Caco-2 (cell line): ENCODE results near the gene CLIC4. TPM values are rescaled to one million over a fixed set of nuclear protein-coding genes. Genes with fewer than 3 reads are reported as not detected.

Source experiments
- BruUV-seq: library from RNA; stranded (reverse); fragments of 400-500 nt; replicated peaks from 2 replicates; lab custom pipeline; 2021; lab: Mats Ljungman, UMichigan
- CTCF ChIA-PET: fragments of 300-600 bp; sonication (Branson Sonifier 250); formaldehyde crosslinking; loops from one replicate; lab custom pipeline; 2022; ENCODE audit warnings: antibody characterized with exemption; lab: Charles Lee
- POLR2A ChIA-PET: fragments of 300-600 bp; sonication (Branson Sonifier 250); formaldehyde crosslinking; loops from one replicate; lab custom pipeline; 2022; ENCODE audit warnings: antibody characterized with exemption; lab: Charles Lee
- DNase-seq, 2 experiments: peaks; one replicate each; pipeline versions ENCODE4 v3.0.0 to v3.0.0-alpha.2; 2020 to 2022
- H3K27me3 ChIP-seq: replicated peaks from 2 replicates; pipeline ENCODE4 v1.6.0; 2011; ENCODE audit warnings: low read length; ENCODE audit not compliant: control insufficient read depth, insufficient read depth
- H3K36me3 ChIP-seq: 2 replicates; pipeline ENCODE4 v1.5.1; 2011; ENCODE audit warnings: low read length; ENCODE audit not compliant: control insufficient read depth, insufficient read depth
- H3K4me1 ChIP-seq: fragments of 250-450 bp; sonication (Bioruptor Pico); 2 replicates; pipeline ENCODE4 v1.5.1; 2020; ENCODE audit warnings: mild to moderate bottlenecking
- H3K4me3 ChIP-seq: 2 replicates; pipeline ENCODE4 v1.5.1; 2011; ENCODE audit warnings: low read depth, mild to moderate bottlenecking, control low read depth, low read length
- H3K9me3 ChIP-seq: fragments of 250-450 bp; sonication (Bioruptor Pico); 2 replicates; pipeline ENCODE4 v1.5.1; 2020; ENCODE audit warnings: mild to moderate bottlenecking, moderate library complexity
- H3K27ac Mint-ChIP-seq: one replicate; pipeline ENCODE4 v1.8.0; 2022; ENCODE audit warnings: mixed read lengths; ENCODE audit not compliant: unreplicated experiment
- H3K27me3 Mint-ChIP-seq: one replicate; pipeline ENCODE4 v1.8.0; 2022; ENCODE audit warnings: mixed read lengths; ENCODE audit not compliant: insufficient read depth, unreplicated experiment
- H3K36me3 Mint-ChIP-seq: one replicate; pipeline ENCODE4 v1.8.0; 2022; ENCODE audit warnings: mild to moderate bottlenecking, mixed read lengths; ENCODE audit not compliant: insufficient read depth, unreplicated experiment
- H3K4me1 Mint-ChIP-seq: one replicate; pipeline ENCODE4 v1.8.0; 2022; ENCODE audit warnings: low read depth, mixed read lengths; ENCODE audit not compliant: unreplicated experiment
- H3K4me3 Mint-ChIP-seq: one replicate; pipeline ENCODE4 v1.8.0; 2022; ENCODE audit warnings: mild to moderate bottlenecking, moderate library complexity, mixed read lengths; ENCODE audit not compliant: unreplicated experiment
- H3K9me3 Mint-ChIP-seq: one replicate; pipeline ENCODE4 v1.8.0; 2022; ENCODE audit warnings: mixed read lengths; ENCODE audit not compliant: unreplicated experiment
- CTCF ChIP-seq, 2 experiments: fragments of 200-600 bp in 1 of 2; IDR thresholded peaks; 1 replicate in 1 of 2; 2 replicates in 1 of 2; pipeline versions ENCODE4 v1.5.1 to v1.8.0; 2011 to 2022; ENCODE audit warnings: antibody characterized with exemption in 1 of 2, control low read depth in 1 of 2, inconsistent platforms in 1 of 2, low read depth in 1 of 2, low read length in 1 of 2, mild to moderate bottlenecking in 1 of 2, moderate library complexity in 1 of 2; ENCODE audit not compliant: insufficient read depth in 1 of 2, severe bottlenecking in 1 of 2, unreplicated experiment in 1 of 2
- intact Hi-C: fragments of 100-400 bp; cut with micrococcal nuclease; formaldehyde crosslinking; loops from one replicate; pipeline ENCODE4 v1.10.0; 2022; ENCODE audit not compliant: unreplicated experiment
- total RNA-seq: library from RNA; stranded (reverse); gene quantifications from 2 replicates; pipeline ENCODE4 v1.2.3, GENCODE V29; 2022

Gene CLIC4
- total RNA-seq, 1 experiment from 2014 or later: 140 TPM

DNA sequence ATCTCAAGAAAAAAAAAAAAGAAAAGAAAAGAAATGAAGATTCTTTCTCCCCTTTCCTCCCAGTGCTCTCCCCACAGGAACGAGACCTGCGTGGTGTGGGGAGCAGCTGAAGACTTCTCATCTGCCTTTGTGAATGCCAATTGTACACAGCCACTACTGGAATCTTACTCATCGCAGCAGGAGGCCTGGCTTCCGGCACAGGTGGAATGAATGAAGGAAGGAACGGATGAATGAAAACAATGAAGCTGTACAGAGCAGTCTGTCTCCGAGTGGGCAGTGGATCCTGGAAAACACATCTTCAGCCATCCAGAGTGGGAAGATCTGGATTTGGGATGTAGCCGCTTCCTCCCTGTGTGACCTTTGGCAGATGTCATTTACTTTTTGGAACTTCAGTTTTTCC is 119.9 kb downstream of the CLIC4 start:
- no peak overlapping the region for H3K4me3 ChIP-seq
- Mint-ChIP-seq H3K4me3 (no peak overlapping the region), H3K4me1 (peaks cover 27% of the 10 kb centered on the region), H3K27ac (no peak overlapping the region), H3K27me3 (no peaks in the 10 kb centered on the region), H3K36me3 (no peaks in the 10 kb centered on the region), H3K9me3 (no peaks in the 10 kb centered on the region)
- H3K36me3 ChIP-seq: no peaks in the 10 kb centered on the region
- no TSS peak for BruUV-seq
- ChIA-PET CTCF (no interaction called here), POLR2A (no interaction called here)
- no peak for DNase-seq
- no peaks in the 10 kb centered on the region for H3K9me3 ChIP-seq
- intact Hi-C loops: no loop called here
- H3K27me3 ChIP-seq: no peaks in the 10 kb centered on the region
- peaks cover 25% of the 10 kb centered on the region; the same call in 1 of the 2 replicates for H3K4me1 ChIP-seq
- no peak for TF ChIP-seq CTCF (IDR thresholded peaks at IDR 0.05; ENCODE audit: insufficient read depth in 1 of 2, low read depth in 1 of 2, low read length in 1 of 2, severe bottlenecking in 1 of 2, unreplicated experiment in 1 of 2)

- H3K27ac Mint-ChIP-seq: no peak overlapping the region
- H3K36me3 Mint-ChIP-seq: no peaks in the 10 kb centered on the region
- ChIA-PET POLR2A (no interaction called here), CTCF (interaction anchor here (0.6 kb wide), 1 partner anchor 16 kb away, joined by 3 read pairs; no protein-coding TSS in a partner anchor)
- peaks cover 25% of the 10 kb centered on the region; the same call in 1 of the 2 replicates for H3K4me1 ChIP-seq
- no peaks in the 10 kb centered on the region for H3K27me3 ChIP-seq
- no peak for TF ChIP-seq CTCF (IDR thresholded peaks at IDR 0.05; ENCODE audit: insufficient read depth in 1 of 2, low read depth in 1 of 2, low read length in 1 of 2, severe bottlenecking in 1 of 2, unreplicated experiment in 1 of 2)
- H3K36me3 ChIP-seq: no peaks in the 10 kb centered on the region
- DNase-seq: no peak
- BruUV-seq: no TSS peak
- intact Hi-C loops: no loop called here
- no peaks in the 10 kb centered on the region for H3K9me3 ChIP-seq
- H3K27me3 Mint-ChIP-seq: no peaks in the 10 kb centered on the region
- H3K9me3 Mint-ChIP-seq: no peaks in the 10 kb centered on the region
- peaks cover 27% of the 10 kb centered on the region for H3K4me1 Mint-ChIP-seq
- no peak overlapping the region for H3K4me3 Mint-ChIP-seq
- no peak overlapping the region for H3K4me3 ChIP-seq
Measured at GRCh38 chr1:24865587-24865986, 120.3 kb downstream of the CLIC4 start.

GRCh38 chr1:24866211-24867083 is 121.2 kb downstream of the CLIC4 start:
- H3K9me3 Mint-ChIP-seq: no peaks in the 10 kb centered on the region
- H3K4me1 Mint-ChIP-seq: peaks cover 27% of the 10 kb centered on the region
- Histone ChIP-seq H3K27me3 (no peaks in the 10 kb centered on the region), H3K4me3 (no peak overlapping the region), H3K36me3 (no peaks in the 10 kb centered on the region), H3K4me1 (peaks cover 25% of the 10 kb centered on the region; the same call in 1 of the 2 replicates), H3K9me3 (no peaks in the 10 kb centered on the region)
- no peak for TF ChIP-seq CTCF (IDR thresholded peaks at IDR 0.05; ENCODE audit: insufficient read depth in 1 of 2, low read depth in 1 of 2, low read length in 1 of 2, severe bottlenecking in 1 of 2, unreplicated experiment in 1 of 2)
- no peak for DNase-seq
- no peak overlapping the region for H3K4me3 Mint-ChIP-seq
- no peak overlapping the region for H3K27ac Mint-ChIP-seq
- BruUV-seq: no TSS peak
- no peaks in the 10 kb centered on the region for H3K27me3 Mint-ChIP-seq
- H3K36me3 Mint-ChIP-seq: no peaks in the 10 kb centered on the region
- POLR2A ChIA-PET: no interaction called here
- CTCF ChIA-PET: interaction anchor here (0.6 kb wide), 1 partner anchor 17 kb away, joined by 3 read pairs; no protein-coding TSS in a partner anchor
- intact Hi-C loops: no loop called here
